ENCODE measurements around the gene SH3BP5L. TPM values are rescaled to one million over a fixed set of nuclear protein-coding genes. Genes with fewer than 3 reads are reported as not detected.

The SH3BP5L gene
- total and polyA plus RNA-seq, 2 donors (not counting 1 experiment from before 2014, with no cell fraction given), result 17.5 to 19.8 TPM

- Histone ChIP-seq H3K9ac (ENCODE audit: insufficient read depth, low read length) (no peak overlapping the region), H3K4me3 (replicated peaks in 1 of 4; ENCODE audit: control extremely low read depth in 1 of 4, insufficient read depth in 1 of 4, low read depth in 3 of 4, low read length in 4 of 4) (no peak overlapping the region), H3K79me2 (ENCODE audit: control insufficient read depth, insufficient read depth, low read length) (peaks cover 25% of the 10 kb centered on the region), H3K9me3 (ENCODE audit: control insufficient read depth, insufficient read depth, low read depth, low read length) (no peaks in the 10 kb centered on the region), H4K20me1 (ENCODE audit: control insufficient read depth, extremely low read depth, insufficient read depth, low read length) (no peaks in the 10 kb centered on the region), H3K27ac (ENCODE audit: insufficient read depth, low read length) (no peak overlapping the region), H3K4me2 (ENCODE audit: extremely low read depth, insufficient read depth, low read length) (no peak overlapping the region), H2AFZ (ENCODE audit: low read length) (no peak overlapping the region), H3K4me1 (ENCODE audit: control insufficient read depth, extremely low read depth, insufficient read depth, low read length) (peaks cover 12% of the 10 kb centered on the region), H3K27me3 (ENCODE audit: control insufficient read depth, insufficient read depth, low read length) (no peaks in the 10 kb centered on the region), H3K36me3 (ENCODE audit: control insufficient read depth, insufficient read depth, low read length) (peaks cover 36% of the 10 kb centered on the region)
- DNase-seq (ENCODE audit: low read depth in 2 of 2), result no peak
- no peak for TF ChIP-seq EZH2 (IDR thresholded peaks at IDR 0.05; ENCODE audit: low read length, missing control alignments)
- no peak for TF ChIP-seq CTCF (conservative IDR thresholded peaks at IDR 0.05 in 1 of 2, IDR thresholded peaks at IDR 0.05 in 1 of 2; ENCODE audit: low read depth in 1 of 2, low read length in 2 of 2)
These were observed 11.4 kb downstream of the SH3BP5L start for GRCh38 chr1:248814351-248814750.

- DNase-seq (ENCODE audit: low read depth in 2 of 2), result no peak
- Histone ChIP-seq H4K20me1 (ENCODE audit: control insufficient read depth, extremely low read depth, insufficient read depth, low read length) (no peaks in the 10 kb centered on the region), H3K4me3 (replicated peaks in 1 of 4; ENCODE audit: control extremely low read depth in 1 of 4, insufficient read depth in 1 of 4, low read depth in 3 of 4, low read length in 4 of 4) (no peak overlapping the region)
These were observed 12.2 kb downstream of the SH3BP5L start for GRCh38 chr1:248813546-248813945.

GRCh38 chr1:248812736-248813425 lies 12.8 kb downstream of the SH3BP5L start:
- Histone ChIP-seq H2AFZ (ENCODE audit: low read length) (no peak overlapping the region), H3K4me2 (ENCODE audit: extremely low read depth, insufficient read depth, low read length) (no peak overlapping the region), H3K27me3 (ENCODE audit: control insufficient read depth, insufficient read depth, low read length) (no peaks in the 10 kb centered on the region), H4K20me1 (ENCODE audit: control insufficient read depth, extremely low read depth, insufficient read depth, low read length) (no peaks in the 10 kb centered on the region), H3K27ac (ENCODE audit: insufficient read depth, low read length) (no peak overlapping the region), H3K4me3 (replicated peaks in 1 of 4; ENCODE audit: control extremely low read depth in 1 of 4, insufficient read depth in 1 of 4, low read depth in 3 of 4, low read length in 4 of 4) (no peak overlapping the region), H3K9me3 (ENCODE audit: control insufficient read depth, insufficient read depth, low read depth, low read length) (no peaks in the 10 kb centered on the region), H3K79me2 (ENCODE audit: control insufficient read depth, insufficient read depth, low read length) (peaks cover 10% of the 10 kb centered on the region), H3K36me3 (ENCODE audit: control insufficient read depth, insufficient read depth, low read length) (peaks cover 32% of the 10 kb centered on the region), H3K9ac (ENCODE audit: insufficient read depth, low read length) (no peak overlapping the region), H3K4me1 (ENCODE audit: control insufficient read depth, extremely low read depth, insufficient read depth, low read length) (peaks cover 8% of the 10 kb centered on the region)
- no peak for DNase-seq (ENCODE audit: low read depth in 2 of 2)
- TF ChIP-seq CTCF (conservative IDR thresholded peaks at IDR 0.05 in 1 of 2, IDR thresholded peaks at IDR 0.05 in 1 of 2; ENCODE audit: low read depth in 1 of 2, low read length in 2 of 2) (no peak), EZH2 (IDR thresholded peaks at IDR 0.05; ENCODE audit: low read length, missing control alignments) (no peak)

More at GRCh38 chr1:248813546-248813945, 12.2 kb downstream of the SH3BP5L start:
- Histone ChIP-seq H3K79me2 (ENCODE audit: control insufficient read depth, insufficient read depth, low read length) (peaks cover 17% of the 10 kb centered on the region), H3K27me3 (ENCODE audit: control insufficient read depth, insufficient read depth, low read length) (no peaks in the 10 kb centered on the region), H3K9me3 (ENCODE audit: control insufficient read depth, insufficient read depth, low read depth, low read length) (no peaks in the 10 kb centered on the region), H3K4me2 (ENCODE audit: extremely low read depth, insufficient read depth, low read length) (no peak overlapping the region), H3K9ac (ENCODE audit: insufficient read depth, low read length) (no peak overlapping the region), H2AFZ (ENCODE audit: low read length) (no peak overlapping the region), H3K4me1 (ENCODE audit: control insufficient read depth, extremely low read depth, insufficient read depth, low read length) (peaks cover 8% of the 10 kb centered on the region), H3K27ac (ENCODE audit: insufficient read depth, low read length) (no peak overlapping the region), H3K36me3 (ENCODE audit: control insufficient read depth, insufficient read depth, low read length) (peaks cover 33% of the 10 kb centered on the region)
- TF ChIP-seq EZH2 (IDR thresholded peaks at IDR 0.05; ENCODE audit: low read length, missing control alignments) (no peak), CTCF (conservative IDR thresholded peaks at IDR 0.05 in 1 of 2, IDR thresholded peaks at IDR 0.05 in 1 of 2; ENCODE audit: low read depth in 1 of 2, low read length in 2 of 2) (no peak)

Measured in fibroblast of lung (primary cell).